AG04450 (cell line): ENCODE data around the gene RPUSD1. TPM values are rescaled to one million over a fixed set of nuclear protein-coding genes. Genes with fewer than 3 reads are reported as not detected.
"Not testable (repeated sequence)": the region's sequence is repeated elsewhere in the genome, so short reads cannot be mapped to it uniquely, and the experiment has no call there.

ENCODE experiments used
- CTCF ChIA-PET: fragments of 300-600, 350-600 bp; formaldehyde crosslinking; extraction: SDS; loops from one replicate; lab custom pipeline; 2022; ENCODE audit warnings: antibody characterized with exemption, inconsistent platforms; lab: Charles Lee
- POLR2A ChIA-PET: fragments of 350-600 bp; formaldehyde crosslinking; extraction: SDS; loops from one replicate; lab custom pipeline; 2021; ENCODE audit warnings: antibody characterized with exemption, inconsistent platforms; lab: Yijun Ruan, JAX
- DNase-seq: peaks from one replicate; pipeline ENCODE4 v3.0.0-alpha.2; 2011; ENCODE audit warnings: low read depth, low spot score
- H3K27ac ChIP-seq: one replicate; pipeline ENCODE4 v1.5.1; 2012; ENCODE audit warnings: low read depth, low read length, control low read depth
- H3K27me3 ChIP-seq: one replicate; pipeline ENCODE4 v1.6.0; 2012; ENCODE audit warnings: low read length; ENCODE audit not compliant: control insufficient read depth, insufficient read depth
- H3K4me3 ChIP-seq: 2 replicates; pipeline ENCODE4 v1.5.1; 2011; ENCODE audit warnings: mild to moderate bottlenecking, low read depth, low read length, control low read depth
- H3K9me3 ChIP-seq: 2 replicates; pipeline ENCODE4 v1.5.1; 2012; ENCODE audit warnings: low read length; ENCODE audit not compliant: control insufficient read depth, insufficient read depth
- polyA plus RNA-seq: library from polyadenylated mRNA; depleted of rRNA; stranded (reverse); fragments of >200 nt; gene quantifications from 2 replicates; pipeline ENCODE4 v1.2.3, GENCODE V29; 2011
- TF ChIP-seq, protein P1 (sequence below): IDR thresholded peaks from 2 replicates; pipeline ENCODE4 v1.5.1; 2011; ENCODE audit warnings: low read depth, low read length, control low read depth, inconsistent platforms

Gene RPUSD1
- polyA plus RNA-seq, 1 experiment: 9.2 TPM

- H3K27me3 ChIP-seq: peaks cover 13% of the 10 kb centered on the region
- DNase-seq: no peak
- no peak overlapping the region for H3K27ac ChIP-seq
- H3K4me3 ChIP-seq: no peak overlapping the region
- POLR2A ChIA-PET: no interaction called here
- CTCF ChIA-PET: no interaction called here
- peaks cover 26% of the 10 kb centered on the region for H3K9me3 ChIP-seq
- TF ChIP-seq, protein P1, sequence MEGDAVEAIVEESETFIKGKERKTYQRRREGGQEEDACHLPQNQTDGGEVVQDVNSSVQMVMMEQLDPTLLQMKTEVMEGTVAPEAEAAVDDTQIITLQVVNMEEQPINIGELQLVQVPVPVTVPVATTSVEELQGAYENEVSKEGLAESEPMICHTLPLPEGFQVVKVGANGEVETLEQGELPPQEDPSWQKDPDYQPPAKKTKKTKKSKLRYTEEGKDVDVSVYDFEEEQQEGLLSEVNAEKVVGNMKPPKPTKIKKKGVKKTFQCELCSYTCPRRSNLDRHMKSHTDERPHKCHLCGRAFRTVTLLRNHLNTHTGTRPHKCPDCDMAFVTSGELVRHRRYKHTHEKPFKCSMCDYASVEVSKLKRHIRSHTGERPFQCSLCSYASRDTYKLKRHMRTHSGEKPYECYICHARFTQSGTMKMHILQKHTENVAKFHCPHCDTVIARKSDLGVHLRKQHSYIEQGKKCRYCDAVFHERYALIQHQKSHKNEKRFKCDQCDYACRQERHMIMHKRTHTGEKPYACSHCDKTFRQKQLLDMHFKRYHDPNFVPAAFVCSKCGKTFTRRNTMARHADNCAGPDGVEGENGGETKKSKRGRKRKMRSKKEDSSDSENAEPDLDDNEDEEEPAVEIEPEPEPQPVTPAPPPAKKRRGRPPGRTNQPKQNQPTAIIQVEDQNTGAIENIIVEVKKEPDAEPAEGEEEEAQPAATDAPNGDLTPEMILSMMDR: no peak
Observed at GRCh38 chr16:822909-823297, 34.7 kb upstream of the RPUSD1 start.

- Histone ChIP-seq H3K27me3 (peaks cover 18% of the 10 kb centered on the region), H3K4me3 (no peak overlapping the region), H3K9me3 (peaks cover 26% of the 10 kb centered on the region), H3K27ac (no peak overlapping the region)
- DNase-seq: no peak
- POLR2A ChIA-PET: no interaction called here
- TF ChIP-seq, protein P1: no peak
- CTCF ChIA-PET: no interaction called here
Observed at GRCh38 chr16:822174-822908, 34.2 kb upstream of the RPUSD1 start.

DNA sequence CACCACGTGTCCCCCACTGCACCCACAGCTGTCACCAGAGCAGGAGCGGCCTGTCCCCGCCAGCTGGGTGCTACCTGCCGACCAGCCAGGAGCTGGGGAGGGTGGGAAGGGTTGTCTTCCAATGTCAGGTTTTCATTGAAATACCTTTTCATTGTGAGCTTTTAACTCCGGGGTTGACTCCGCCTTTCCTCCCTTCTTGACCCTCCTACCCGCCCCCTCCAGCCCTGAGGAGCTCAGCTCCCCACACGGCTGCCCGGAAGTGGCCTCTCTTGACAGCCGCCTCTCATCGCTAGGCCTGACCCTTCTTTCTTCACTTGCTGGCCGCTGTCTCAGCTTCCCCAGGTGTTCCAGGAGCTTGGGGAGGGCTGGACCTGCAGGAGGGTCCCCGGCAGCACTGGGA is 33.6 kb upstream of the RPUSD1 start:
- CTCF ChIA-PET: no interaction called here
- TF ChIP-seq, protein P1: no peak
- DNase-seq: no peak

GRCh38 chr16:820748-821147 is 32.6 kb upstream of the RPUSD1 start:
- POLR2A ChIA-PET: no interaction called here
- CTCF ChIA-PET: no interaction called here
- TF ChIP-seq, protein P1: no peak
- DNase-seq: no peak
- Histone ChIP-seq H3K27ac (no peak overlapping the region), H3K27me3 (peaks cover 22% of the 10 kb centered on the region), H3K9me3 (peaks cover 30% of the 10 kb centered on the region), H3K4me3 (no peak overlapping the region)

More for the DNA sequence above, 33.6 kb upstream of the RPUSD1 start:
- H3K27me3 ChIP-seq: peaks cover 22% of the 10 kb centered on the region
- POLR2A ChIA-PET: no interaction called here
- no peak overlapping the region for H3K4me3 ChIP-seq
- H3K9me3 ChIP-seq: peaks cover 28% of the 10 kb centered on the region
- H3K27ac ChIP-seq: no peak overlapping the region

GRCh38 chr16:820044-820408 is 31.8 kb upstream of the RPUSD1 start:
- H3K4me3 ChIP-seq, H3K27ac ChIP-seq, CTCF ChIA-PET, DNase-seq, POLR2A ChIA-PET: not testable (repeated sequence)
- Histone ChIP-seq H3K27me3 (peaks cover 17% of the 10 kb centered on the region), H3K9me3 (peaks cover 30% of the 10 kb centered on the region)
